CD4-positive, alpha-beta T cell treated with Interleukin-6 at 100 ng/mL for 8 hours (primary cell): ENCODE results near the gene HSPB1.
"Not testable (repeated sequence)": the region's sequence is repeated elsewhere in the genome, so short reads cannot be mapped to it uniquely, and the experiment has no call there.

Source experiments
- DNase-seq: peaks from one replicate; pipeline ENCODE4 v3.0.0-alpha.2; 2020; ENCODE audit warnings: mixed read lengths, low spot score

HSPB1 gene

DNA sequence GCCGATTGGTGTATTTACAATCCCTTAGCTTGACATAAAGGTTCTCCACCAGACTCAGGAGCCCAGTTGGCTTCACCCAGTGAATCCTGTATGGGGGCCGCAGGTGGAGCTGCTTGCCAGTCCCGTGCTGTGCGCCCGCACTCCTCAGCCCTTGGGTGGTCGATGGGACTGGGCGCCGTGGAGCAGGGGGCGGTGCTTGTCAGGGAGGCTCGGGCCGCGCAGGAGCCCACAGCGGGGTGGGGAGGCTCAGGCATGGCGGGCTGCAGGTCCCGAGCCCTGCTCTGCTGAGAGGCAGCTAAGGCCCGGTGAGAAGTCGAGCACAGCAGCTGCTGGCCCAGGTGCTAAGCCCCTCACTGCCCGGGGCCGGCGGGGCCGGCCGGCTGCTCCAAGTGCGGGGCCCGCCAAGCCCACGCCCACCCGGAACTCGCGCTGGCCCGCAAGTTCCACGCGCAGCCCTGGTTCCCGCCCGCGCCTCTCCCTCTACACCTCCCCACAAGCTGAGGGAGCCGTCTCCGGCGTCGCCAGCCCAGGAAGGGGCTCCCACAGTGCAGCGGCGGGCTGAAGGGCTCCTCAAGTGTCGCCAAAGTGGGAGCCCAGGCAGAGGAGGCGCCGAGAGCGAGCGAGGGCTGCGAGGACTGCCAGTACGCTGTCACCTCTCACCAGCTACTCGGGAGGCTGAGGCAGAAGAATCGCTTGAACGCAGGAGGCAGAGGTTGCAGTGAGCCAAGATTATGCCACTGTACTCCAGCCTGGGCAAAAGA is 7.0 kb downstream of the HSPB1 start:
- DNase-seq = not testable (repeated sequence)

DNA sequence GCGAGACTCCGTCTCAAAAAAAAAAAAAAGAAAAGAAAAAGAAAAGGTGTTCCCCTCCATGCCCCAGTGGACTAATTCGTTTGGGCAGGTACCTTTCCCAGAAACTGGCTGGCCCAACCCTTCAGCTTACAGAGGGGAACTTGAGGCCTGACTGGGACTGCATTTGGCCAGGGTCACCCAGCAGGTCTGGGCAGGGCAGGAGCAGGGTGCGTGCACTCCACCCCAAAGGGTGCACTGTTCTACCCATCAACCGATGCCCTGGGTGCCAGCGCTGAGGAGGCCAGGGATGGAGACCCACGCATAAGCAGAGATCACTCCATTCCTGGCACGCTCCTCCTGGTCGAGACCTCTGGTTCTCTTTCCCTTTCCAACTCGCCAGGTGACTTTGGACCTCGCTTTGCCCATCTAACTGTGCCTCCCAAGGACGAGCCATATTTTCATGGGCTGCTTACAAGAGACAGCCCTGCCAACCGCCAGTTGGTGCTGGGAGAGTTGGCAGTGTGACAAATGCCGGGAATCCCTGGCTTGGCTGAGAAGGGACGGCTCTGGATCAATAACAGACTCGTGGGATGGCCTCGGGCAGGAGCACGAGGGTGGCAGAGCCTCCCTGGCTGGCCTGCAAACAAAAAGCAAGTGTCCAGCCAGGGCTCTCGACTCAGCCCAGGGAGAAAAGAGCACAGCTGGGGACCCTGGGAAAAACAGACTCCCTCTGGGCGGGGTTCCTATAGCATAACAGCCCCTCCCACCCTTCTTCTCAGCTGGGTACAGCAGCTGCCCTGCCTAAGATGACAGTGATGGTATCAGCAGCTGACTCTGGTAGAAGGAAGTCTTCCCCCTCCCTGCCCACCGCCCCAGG is 7.9 kb downstream of the HSPB1 start:
- no peak for DNase-seq

DNA sequence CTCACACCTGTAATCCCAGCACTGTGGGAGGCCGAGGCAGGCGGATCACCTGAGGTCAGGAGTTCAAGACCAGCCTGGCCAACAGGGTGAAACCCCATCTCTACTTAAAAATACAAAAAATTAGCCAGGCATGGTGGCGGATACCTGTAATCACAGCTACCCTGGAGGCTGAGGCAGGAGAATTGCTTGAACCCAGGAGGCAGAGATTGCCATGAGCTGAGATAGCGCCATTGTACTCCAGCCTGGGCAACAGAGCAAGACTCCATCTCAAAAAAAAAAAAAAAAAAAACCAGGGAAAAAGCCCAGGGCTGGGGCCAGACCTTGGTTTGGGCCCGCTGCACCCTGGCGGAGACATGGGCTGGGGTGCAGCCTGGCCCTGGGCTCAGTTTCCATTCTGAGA is 9.4 kb downstream of the HSPB1 start:
- not testable (repeated sequence) for DNase-seq

DNA sequence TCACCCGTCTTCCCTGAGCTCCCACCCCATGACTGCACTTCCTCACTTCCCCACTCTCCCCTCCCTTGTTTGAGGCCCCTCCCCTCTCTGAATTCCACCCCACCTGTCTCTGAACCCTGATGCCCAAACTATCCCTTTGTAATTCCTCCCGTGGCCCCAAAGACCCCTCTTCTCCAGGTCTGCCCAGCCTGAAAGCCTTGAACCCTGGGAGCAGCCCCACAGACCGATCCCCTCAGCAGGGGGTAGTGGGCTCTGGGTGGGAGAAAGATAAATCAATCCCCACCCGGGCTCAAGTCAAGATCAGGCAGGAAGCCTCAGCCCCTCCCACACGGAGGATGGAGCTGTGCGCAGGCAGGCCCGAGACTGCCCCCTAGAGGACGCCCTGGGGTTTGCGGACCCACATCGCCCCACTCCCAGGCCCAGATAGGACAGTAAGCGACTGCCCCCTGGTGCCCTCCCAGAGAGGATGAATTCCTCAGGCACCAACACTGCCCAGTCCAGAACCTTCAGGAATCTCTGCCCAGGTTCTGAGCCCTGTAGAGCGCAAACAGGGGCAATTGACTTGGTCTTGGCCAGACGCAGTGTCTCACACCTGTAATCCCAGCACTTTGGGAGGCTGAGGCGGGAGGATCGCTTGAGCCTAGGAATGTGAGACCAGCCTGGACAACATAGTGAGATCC is 11.7 kb downstream of the HSPB1 start:
- DNase-seq = peak; percentile 97

DNA sequence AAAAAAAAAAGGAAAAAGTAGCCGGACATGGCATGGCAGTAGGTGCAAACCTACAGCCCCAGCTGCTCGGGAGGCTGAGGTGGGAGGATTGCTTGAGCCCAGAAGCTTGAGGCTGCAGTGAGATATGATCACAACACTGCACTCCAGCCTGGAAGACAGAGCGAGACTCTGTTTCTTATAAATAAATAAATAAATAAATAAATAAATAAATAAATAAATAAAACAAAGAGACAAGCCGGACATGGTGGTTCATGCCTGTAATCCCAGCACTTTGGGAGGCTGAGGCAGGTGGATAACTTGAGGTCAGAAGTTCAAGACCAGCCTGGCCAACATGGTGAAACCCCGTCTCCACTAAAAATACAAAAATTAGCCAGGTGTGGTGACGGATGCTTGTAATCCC is 12.3 kb downstream of the HSPB1 start:
- not testable (repeated sequence) for DNase-seq

DNA sequence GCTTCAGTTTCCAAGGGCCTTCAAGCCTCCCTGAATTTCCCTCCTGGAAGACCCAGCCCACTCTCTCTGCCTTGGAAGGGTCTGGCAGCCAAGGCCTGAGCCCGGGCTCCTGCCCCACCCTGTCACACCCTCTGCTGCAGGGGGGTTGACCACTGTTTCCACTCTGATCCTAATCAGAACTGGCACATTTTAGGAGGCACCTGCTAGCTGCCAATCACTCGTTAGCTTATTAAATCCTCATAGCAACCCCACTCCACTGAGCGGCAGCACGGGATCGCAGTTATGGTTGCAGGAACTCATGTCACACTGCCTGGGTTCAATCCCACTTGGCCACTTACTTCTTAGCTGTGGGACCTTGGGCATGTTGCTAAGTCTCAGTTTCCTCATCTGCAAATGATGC is 12.9 kb downstream of the HSPB1 start:
- DNase-seq = no peak

DNA sequence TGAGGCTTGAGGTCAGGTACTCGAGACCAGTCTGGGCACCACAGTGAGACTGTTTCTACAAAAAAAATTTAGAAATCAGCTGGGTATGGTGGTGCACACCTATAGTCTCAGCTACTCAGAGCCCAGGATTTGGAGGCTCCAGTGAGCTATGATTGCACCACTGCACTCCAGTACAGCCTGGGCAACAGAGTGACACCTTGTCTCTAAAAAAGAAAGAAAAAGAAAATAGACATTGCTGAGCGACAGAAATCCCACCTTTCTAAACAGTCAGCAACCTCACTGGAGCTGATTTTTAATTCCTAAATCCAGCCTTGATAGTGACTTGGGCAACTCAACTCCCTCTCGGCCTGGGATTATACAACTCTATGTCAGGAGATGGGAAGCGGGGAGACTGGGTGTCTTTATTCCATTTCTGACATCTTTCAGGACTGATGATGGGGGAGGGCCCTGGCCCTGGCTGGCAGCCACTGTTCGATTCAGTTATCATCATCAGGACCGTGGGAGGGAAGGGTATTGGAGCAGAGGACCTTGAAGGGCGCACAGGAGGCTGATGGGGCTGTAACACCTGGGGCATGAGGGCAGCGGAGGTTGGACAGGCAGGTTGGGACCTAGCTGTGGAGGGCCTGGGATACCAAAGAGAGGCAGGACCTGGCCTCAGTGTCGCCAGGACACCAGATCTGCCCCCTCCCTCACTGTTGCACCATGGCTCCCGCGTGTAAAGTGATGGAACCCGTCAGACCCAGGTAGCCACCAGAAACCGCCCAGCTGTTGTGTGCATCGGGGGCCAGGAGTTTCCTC is 14.7 kb downstream of the HSPB1 start:
- no peak for DNase-seq

DNA sequence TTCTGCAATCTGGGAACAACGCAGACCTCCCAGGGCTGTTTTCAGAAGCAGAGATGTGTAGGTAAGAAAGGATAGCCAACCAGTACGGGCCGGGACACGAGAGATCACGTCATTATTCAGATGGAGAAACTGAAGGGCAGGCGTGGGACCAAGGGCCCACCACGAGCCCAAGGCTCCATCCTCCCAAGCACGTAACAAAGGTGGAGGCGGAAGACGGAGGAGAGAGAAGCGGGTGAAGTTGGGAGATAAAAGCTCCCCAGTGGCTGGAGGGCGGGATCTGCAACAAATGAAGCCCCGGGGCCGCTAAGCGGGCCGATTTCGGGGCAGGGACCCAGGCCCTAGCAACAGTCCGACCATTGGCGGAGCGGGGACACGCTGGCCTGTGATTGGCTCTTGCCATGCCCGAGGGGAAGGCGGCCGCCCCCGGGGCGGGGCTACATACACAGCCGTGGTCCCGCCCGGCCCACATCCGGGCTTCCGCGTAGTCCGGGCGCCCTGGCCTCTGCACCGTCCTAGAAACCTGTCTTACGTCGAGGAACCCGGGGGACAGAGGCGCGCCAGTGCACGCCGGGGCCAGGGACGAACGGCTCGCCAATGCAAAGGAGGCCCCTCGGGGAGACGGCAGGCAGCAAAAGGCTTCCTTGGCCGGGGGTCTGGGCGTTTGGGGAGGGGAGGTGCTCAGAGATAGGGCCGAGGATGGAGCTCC is 15.5 kb downstream of the HSPB1 start:
- peak; percentile 97 for DNase-seq

DNA sequence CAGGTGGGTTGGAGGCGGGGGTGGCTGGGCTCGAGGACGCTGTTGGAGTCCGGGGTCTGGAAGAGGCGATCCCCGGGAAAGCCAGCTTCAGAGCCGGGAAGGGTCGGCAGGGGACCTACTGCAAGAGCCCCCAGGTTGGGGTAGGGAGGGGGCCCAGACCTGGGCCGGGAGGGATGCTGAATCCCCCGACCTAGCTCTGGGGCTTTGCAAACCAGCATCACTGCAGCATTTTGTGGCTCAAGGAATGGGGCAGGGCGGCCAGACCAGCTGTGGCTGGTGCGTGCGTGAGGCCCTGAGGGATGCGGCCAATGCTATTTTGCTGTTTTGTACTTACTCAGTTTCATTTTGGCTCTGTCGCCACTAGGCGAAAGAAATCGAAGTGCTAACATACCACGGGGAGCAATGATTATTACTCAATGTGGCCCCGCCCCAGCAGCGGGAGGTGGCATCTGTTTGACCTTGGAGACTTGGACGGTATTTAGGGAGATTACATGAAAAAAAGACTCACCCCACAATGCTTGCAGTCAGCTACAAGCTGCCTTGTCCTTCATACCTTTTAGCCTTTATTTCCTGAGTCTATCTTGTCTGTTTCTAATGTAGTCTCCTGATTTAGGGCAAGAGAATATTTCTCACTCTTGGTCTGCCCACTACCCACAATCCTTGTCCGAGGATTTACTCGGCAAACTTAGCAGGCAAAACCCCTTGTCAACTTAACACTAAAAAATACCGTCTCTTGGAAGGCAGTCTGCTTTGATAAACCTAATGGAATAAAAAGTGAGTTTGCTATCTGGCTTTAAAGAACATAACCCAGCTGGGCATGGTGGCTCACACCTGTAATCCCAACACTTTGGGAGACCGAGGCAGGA is 16.2 kb downstream of the HSPB1 start:
- peak; percentile 59 for DNase-seq

DNA sequence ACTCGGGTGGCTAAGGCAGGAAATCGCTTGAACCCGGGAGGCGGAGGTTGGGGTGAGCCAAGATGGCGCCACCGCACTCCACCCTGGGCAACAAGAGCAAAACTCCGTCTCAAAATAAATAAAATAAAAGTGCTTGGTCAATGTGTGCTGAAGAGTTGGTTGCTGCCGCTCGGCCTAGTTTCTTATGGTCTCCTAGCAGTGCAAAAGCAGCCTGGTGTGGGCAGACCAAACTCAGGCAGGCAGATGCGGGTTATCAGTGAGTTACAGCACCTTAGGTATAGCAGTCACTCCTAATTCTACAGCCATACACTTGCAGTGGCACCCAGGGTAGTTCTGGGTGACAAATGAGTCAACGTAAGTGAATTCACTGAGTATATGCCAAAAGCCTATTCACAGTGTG is 22.6 kb downstream of the HSPB1 start:
- DNase-seq = no peak

DNA sequence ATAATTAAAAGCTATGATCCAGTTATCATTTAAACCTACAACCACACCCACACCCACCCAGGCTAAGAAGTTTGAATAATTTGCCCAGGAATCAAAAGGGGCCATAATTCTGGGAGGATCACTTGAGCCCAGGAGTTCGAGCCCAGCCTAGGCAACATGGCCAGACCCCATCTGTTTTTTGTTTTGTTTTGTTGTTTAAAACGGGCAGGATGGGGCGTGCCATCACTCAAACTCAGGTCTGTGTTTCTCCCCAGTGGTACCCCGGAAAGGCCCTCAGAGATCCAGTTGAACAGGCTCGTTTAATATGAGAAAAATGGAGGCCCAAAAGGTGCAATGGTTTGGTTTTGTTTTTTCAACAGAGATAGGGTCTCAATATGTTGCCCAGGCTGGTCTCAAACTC is 23.3 kb downstream of the HSPB1 start:
- DNase-seq = no peak

DNA sequence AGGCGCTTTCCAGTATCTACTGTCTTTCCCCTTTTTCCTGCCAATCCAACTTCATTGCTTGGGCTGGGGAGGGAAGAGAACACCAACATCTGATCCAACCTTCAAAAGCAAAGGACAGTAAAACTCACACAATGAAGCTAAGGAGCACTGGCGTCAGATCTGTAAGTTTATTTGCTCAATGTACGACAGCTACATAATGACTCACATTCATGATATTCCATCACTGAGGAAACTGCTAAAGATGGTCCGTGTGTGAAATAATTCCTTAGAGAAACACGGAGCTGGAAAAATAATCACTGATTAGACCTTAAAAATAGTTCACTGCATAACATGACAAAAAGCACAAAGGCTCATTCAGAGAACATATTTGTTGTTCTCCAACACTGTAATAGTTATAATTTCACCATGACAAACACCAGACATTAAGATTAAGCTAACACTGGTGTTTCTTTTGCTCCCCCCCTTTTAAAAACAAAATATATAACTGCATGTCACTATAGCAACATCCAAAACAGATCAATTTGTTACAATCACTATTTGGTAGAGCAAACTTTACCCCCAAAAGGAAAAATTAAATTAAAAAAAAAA is 24.3 kb downstream of the HSPB1 start:
- no peak for DNase-seq

DNA sequence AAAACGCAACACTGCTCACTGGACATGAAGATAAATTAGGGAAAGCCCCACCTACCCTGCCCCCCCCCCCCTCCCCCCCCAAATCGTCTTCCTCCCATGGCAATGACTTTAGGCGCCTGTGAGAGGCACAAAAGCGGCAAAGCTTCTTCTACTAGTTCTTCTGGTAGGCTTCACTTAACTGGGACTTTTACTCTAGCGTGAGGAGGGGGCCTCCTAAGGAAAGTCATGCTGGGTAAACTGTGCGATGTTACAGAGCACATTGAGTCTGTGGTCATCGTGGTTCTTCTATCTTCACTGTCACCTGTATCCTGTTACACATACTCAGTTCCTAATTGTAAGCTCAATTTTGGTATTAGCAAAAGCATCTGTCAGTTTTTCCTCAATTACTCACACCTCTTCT is 25.1 kb downstream of the HSPB1 start:
- DNase-seq = no peak

DNA sequence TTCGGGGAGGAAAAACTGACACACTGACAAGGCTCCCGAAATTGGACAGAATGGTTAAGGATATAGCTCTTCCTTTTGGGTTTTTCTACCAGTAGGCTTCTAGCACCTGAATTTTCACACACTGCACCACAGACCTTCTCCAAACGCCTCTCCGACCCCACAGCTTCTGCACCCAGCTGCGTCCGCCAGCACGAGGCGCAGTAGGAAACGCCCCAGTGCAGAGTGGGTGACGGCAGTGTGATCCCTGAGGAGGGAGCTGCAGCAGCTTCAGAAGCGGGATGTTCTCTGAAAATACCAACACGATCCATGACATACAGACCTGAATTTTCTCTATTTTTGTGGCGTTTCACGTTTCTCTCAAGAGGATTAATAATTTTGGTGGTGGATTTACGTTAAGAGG is 25.9 kb downstream of the HSPB1 start:
- DNase-seq = no peak

DNA sequence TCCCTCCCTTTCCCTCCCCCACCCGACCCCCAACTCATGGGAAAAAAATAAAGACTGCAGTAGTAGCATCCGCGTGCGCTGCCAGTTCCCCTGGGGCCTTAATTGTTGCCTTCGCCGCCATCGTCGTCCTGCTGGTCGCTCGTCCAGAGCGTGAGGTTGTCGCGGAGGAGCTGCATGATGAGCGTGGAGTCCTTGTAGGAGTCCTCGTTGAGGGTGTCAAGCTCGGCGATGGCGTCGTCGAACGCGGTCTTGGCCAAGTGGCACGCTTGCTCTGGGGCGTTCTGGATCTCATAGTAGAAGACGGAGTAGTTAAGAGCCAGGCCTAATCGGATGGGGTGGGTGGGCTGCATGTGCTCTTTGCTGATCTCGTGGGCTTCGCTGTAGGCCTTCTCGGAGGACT is 27.0 kb downstream of the HSPB1 start:
- DNase-seq = no peak

DNA sequence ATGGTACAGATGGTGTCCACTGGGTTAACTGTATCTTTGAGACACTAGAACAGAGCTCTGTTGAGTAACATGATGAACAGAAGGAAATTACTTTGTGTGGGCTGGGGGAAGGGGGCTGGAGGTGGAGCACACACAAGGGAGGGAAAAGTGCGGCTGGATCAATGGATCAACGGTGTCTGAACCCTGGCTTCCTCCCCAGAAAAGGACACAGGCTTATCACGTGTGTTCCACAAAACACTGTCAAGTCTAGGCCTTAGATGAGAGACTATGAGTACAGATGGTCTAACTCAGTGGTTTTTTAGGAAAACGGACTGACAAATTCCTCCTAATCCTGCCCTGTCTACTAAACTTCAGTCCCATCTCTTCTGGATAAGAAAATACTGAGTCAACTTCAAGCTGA is 27.8 kb downstream of the HSPB1 start:
- no peak for DNase-seq

DNA sequence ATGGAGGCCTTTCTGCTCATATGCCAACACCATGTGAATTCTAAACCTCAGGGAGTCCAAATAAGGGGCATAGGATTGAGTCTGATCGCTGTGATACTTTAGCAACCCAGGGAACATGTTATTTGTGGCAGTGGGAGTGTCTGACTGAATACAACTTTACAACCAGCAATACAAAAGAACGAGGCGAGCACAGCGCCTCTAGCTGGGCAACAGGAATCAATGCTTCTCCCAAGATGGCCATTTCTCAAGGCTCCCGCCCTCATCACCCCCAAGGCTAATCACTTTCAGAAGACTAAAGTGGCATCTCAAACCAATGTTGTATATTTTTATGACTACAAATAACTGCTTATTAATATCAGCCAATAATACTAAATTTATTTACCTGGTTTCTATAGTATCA is 28.2 kb downstream of the HSPB1 start:
- DNase-seq = no peak

DNA sequence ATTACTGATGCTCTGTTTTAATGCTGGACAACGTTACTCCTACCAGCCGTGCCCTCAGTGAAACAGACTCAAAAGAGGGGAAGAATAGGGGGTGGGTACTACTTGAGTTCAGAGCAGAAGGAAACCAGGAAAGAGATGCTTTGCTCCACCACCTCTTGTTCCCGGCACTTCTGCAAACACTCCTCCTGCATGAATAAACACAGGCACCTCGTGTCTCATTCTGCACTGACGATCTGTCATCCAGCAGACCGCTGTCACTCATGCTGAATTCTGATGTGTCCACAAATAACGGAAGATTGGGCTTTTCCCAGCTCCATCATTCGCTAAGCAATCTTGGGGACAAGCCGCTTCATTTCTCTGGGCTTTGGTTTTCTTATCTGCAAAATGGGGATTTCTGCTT is 29.6 kb downstream of the HSPB1 start:
- no peak for DNase-seq

DNA sequence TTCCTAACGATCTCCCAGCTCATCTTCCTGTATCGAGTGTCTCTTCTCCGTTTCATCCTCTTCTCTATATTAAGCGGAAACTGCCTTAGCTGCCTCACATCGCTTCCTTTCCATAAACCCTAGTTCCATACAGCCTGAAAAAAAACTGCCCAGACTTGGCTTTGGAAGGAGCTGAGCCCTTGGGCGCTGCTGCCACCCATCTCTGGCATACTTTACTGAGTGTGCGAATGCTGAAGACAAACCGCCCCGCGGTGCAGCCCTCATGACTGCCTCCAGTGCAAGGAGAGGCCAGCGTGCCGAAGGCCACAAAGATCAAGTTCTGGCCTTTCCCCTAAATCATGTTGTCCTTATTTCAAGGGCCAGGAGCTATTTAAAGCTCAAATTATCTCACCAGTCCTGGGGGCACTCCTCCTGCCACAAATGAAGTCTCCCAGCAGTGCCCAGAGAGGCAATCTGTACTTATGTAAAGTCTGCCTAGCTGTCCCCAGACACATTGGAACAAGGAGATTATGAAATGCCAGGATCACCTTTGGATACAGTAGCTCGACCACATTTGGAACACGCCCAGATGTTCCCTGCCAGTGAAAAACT is 31.1 kb downstream of the HSPB1 start:
- DNase-seq = no peak
